Middle frontal gyrus (tissue), 1 donor: ENCODE data around the gene RHOXF2B.
"Not testable (repeated sequence)": the region's sequence is repeated elsewhere in the genome, so short reads cannot be mapped to it uniquely, and the experiment has no call there.

ENCODE experiments used
- DNase-seq: peaks from one replicate; pipeline ENCODE4 v3.0.0-alpha.2; 2015; ENCODE audit warnings: low spot score; ENCODE audit errors: extremely low spot score

RHOXF2B gene

GRCh38 chrX:120077590-120077989 lies at the start of gene RHOXF2B:
TSS of gene RHOXF2B (minus strand) at chrX:120077690. CDS start at chrX:120077552, 138 bp downstream.
- DNase-seq, result not testable (repeated sequence)

- DNase-seq, result no peak
Observed at GRCh38 chrX:120125444-120125843, 48.0 kb upstream of the RHOXF2B start.

- no peak for DNase-seq
Observed at GRCh38 chrX:120120223-120120622, 42.7 kb upstream of the RHOXF2B start.

- no peak for DNase-seq
Observed at GRCh38 chrX:120115438-120115963, 38.0 kb upstream of the RHOXF2B start, which contains the start of gene RHOXF1. TSS of gene RHOXF1 (minus strand) at chrX:120115913. CDS start at chrX:120115862, 51 bp downstream.

- no peak for DNase-seq
Observed at GRCh38 chrX:120111611-120112010, 34.1 kb upstream of the RHOXF2B start.

GRCh38 chrX:120109378-120109777 lies 31.9 kb upstream of the RHOXF2B start:
- no peak for DNase-seq

GRCh38 chrX:120104707-120105106 lies 27.2 kb upstream of the RHOXF2B start:
- not testable (repeated sequence) for DNase-seq

GRCh38 chrX:120101057-120101456 lies 23.6 kb upstream of the RHOXF2B start:
- DNase-seq, result not testable (repeated sequence)

- no peak for DNase-seq
Observed at GRCh38 chrX:120090208-120090607, 12.7 kb upstream of the RHOXF2B start.

- DNase-seq, result no peak
Observed at GRCh38 chrX:120087289-120088017, 10.0 kb upstream of the RHOXF2B start.

- DNase-seq, result not testable (repeated sequence)
Observed at GRCh38 chrX:120085553-120086185, 8.2 kb upstream of the RHOXF2B start.

- DNase-seq, result not testable (repeated sequence)
Observed at GRCh38 chrX:120066169-120066568, 11.3 kb downstream of the RHOXF2B start.

GRCh38 chrX:120042712-120043111 lies 34.8 kb downstream of the RHOXF2B start:
- DNase-seq, result not testable (repeated sequence)

GRCh38 chrX:120042247-120042646 lies 35.2 kb downstream of the RHOXF2B start:
- not testable (repeated sequence) for DNase-seq

- DNase-seq, result not testable (repeated sequence)
Observed at GRCh38 chrX:120040176-120040575, 37.3 kb downstream of the RHOXF2B start.

- not testable (repeated sequence) for DNase-seq
Observed at GRCh38 chrX:120039087-120039733, 38.3 kb downstream of the RHOXF2B start.

GRCh38 chrX:120036704-120037103 lies 40.8 kb downstream of the RHOXF2B start:
- no peak for DNase-seq

- DNase-seq, result not testable (repeated sequence)
Observed at GRCh38 chrX:120035522-120036309, 41.8 kb downstream of the RHOXF2B start.

GRCh38 chrX:120029354-120029753 lies 48.1 kb downstream of the RHOXF2B start:
- no peak for DNase-seq

- no peak for DNase-seq
Observed at GRCh38 chrX:120023259-120023658, 54.2 kb downstream of the RHOXF2B start.

GRCh38 chrX:120022763-120023162 lies 54.7 kb downstream of the RHOXF2B start:
- no peak for DNase-seq
